ENCODE results near the gene TAS2R40.

The TAS2R40 gene

DNA sequence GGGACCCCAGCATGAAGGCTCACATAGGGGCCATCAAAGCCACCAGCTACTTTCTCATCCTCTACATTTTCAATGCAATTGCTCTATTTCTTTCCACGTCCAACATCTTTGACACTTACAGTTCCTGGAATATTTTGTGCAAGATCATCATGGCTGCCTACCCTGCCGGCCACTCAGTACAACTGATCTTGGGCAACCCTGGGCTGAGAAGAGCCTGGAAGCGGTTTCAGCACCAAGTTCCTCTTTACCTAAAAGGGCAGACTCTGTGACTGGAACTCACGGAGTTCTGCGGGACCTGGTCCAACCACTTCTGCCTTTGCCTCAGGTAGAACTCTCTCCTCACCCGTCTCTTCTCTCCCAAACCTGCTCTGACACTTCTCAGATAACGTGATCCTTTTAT lies 945 bp downstream of the TAS2R40 start:
- no peak for DNase-seq (ENCODE audit: low read depth)

GRCh38 chr7:143223784-143224183 lies 1.9 kb downstream of the TAS2R40 start:
- TF ChIP-seq, protein P1, sequence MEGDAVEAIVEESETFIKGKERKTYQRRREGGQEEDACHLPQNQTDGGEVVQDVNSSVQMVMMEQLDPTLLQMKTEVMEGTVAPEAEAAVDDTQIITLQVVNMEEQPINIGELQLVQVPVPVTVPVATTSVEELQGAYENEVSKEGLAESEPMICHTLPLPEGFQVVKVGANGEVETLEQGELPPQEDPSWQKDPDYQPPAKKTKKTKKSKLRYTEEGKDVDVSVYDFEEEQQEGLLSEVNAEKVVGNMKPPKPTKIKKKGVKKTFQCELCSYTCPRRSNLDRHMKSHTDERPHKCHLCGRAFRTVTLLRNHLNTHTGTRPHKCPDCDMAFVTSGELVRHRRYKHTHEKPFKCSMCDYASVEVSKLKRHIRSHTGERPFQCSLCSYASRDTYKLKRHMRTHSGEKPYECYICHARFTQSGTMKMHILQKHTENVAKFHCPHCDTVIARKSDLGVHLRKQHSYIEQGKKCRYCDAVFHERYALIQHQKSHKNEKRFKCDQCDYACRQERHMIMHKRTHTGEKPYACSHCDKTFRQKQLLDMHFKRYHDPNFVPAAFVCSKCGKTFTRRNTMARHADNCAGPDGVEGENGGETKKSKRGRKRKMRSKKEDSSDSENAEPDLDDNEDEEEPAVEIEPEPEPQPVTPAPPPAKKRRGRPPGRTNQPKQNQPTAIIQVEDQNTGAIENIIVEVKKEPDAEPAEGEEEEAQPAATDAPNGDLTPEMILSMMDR (IDR thresholded peaks at IDR 0.05; ENCODE audit: control insufficient read depth, extremely low read depth, insufficient read depth): no peak
- H3K4me3 ChIP-seq (ENCODE audit: low read depth, low read length): no peak overlapping the region
- no peak for DNase-seq (ENCODE audit: low read depth)

More for the DNA sequence above, 945 bp downstream of the TAS2R40 start:
- no peak overlapping the region for H3K4me3 ChIP-seq (ENCODE audit: low read depth, low read length)
- TF ChIP-seq, protein P1 (IDR thresholded peaks at IDR 0.05; ENCODE audit: control insufficient read depth, extremely low read depth, insufficient read depth): no peak

DNA sequence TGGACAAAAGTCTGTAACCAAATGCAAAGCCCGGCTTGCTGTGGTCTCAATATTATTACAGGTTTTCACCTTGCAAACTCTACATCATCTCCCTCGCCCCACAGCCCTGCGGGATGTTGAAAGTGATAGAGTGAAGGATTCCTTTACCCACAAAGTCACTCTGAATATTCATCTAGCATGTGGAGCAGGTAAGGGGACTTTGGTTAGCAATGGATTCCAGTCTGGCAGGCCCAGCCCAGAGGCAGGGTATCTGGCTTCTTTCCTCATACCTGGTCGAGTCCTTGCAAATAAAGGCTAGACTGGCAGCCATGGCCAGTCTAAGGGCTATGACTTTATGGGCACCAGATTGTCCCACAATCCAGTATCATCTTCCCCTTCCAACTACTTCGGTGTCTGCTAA lies 3.2 kb downstream of the TAS2R40 start:
- no peak for DNase-seq (ENCODE audit: low read depth)
- TF ChIP-seq, protein P1 (IDR thresholded peaks at IDR 0.05; ENCODE audit: control insufficient read depth, extremely low read depth, insufficient read depth): no peak
- no peak overlapping the region for H3K4me3 ChIP-seq (ENCODE audit: low read depth, low read length)

DNA sequence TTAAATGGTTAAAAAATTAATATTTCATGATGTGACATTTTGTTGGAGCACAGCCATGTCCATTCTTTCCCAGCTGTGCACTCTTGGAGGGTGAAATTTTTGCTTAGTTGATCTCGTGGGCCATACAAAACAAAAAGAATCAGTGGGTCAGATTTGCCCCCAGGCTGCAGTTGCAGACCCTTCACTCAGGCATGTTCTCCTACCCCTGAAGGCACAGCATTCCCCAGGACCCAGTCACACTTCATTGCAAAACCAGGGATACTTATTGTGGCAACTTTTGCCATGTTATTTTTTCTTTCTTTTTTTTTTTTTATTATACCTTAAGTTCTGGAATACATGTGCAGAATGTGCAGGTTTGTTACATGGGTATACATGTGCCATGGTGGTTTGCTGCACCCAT lies 6.0 kb downstream of the TAS2R40 start:
- TF ChIP-seq, protein P1 (IDR thresholded peaks at IDR 0.05; ENCODE audit: control insufficient read depth, extremely low read depth, insufficient read depth): no peak
- no peak for DNase-seq (ENCODE audit: low read depth)

DNA sequence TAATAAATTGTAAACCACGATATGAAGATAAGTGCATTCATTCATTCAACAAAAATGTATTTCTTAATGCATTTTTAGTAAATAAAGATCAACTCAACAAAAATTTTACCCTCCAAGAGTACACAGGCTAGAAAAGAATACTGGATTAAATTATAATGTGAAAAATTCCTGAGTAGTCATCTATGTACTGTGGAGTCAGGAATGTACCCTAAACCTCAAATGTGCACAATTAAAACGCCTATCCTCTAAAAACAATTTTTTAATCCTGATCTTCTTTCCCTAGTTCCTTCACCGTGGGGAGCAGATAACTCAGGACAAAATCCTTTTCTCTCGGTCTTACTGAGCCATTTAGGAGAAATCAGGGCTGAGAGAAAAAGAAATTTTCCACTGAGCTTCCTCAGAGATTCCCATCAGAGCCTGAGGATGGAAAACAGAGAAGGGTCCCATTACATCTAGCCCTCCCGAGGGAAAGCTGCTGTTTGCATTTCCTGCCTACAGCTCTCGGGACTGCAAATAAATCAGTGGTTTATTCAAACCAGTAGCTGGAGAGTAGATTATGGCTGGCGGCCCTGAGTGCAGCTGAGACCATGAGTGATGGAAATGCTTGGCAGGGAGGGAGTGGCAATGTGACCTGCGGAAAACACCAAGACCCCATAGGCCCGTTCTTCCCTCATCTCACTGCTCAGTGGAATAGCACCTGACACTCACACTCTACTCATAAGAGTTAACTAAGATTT lies 7.4 kb downstream of the TAS2R40 start:
- no peak overlapping the region for H3K4me3 ChIP-seq (ENCODE audit: low read depth, low read length)
- DNase-seq (ENCODE audit: low read depth): no peak
- TF ChIP-seq, protein P1 (IDR thresholded peaks at IDR 0.05; ENCODE audit: control insufficient read depth, extremely low read depth, insufficient read depth): no peak

More for the DNA sequence above, 6.0 kb downstream of the TAS2R40 start:
- H3K4me3 ChIP-seq (ENCODE audit: low read depth, low read length): no peak overlapping the region

- TF ChIP-seq, protein P1 (IDR thresholded peaks at IDR 0.05; ENCODE audit: control insufficient read depth, extremely low read depth, insufficient read depth): no peak
- H3K4me3 ChIP-seq (ENCODE audit: low read depth, low read length): no peak overlapping the region
- no peak for DNase-seq (ENCODE audit: low read depth)
These were observed 9.0 kb downstream of the TAS2R40 start for GRCh38 chr7:143230602-143231457.
